ENCODE measurements around the gene POP7. TPM values are rescaled to one million over a fixed set of nuclear protein-coding genes. Genes with fewer than 3 reads are reported as not detected.

The POP7 gene
- total RNA-seq, 1 experiment from 2014 or later = 79.2 TPM

DNA sequence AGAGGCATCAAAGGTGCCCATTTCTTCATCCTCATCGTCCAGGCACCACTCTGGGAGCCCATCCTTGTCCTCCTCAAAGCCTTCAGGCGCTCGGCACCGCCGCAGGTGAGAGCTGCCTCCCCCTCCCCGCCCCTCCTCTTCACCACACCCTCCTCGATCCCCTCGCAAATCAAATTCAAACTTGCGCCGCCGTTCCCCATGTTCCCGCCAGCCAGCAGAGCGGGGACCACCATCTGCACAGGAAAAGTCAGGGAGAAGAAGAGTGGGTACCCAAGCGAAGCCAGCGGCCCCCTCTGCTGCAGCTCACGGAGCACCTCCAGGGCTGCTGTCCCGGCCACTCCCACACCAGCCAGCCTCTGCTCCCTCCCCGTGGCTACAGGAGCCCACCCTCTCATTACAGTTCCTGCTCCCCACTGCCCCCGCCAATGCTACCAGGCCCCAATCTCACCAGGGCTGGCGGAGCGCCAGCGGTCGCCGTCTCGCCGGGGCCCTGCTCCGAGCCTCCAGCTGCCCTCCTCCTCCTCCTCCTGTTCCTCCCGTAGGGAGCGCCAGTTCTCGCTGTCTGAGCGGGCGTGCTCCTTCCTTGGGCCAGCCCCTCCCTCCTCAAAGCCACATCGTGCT, 19.6 kb upstream of the POP7 start:
- H3K36me3 Mint-ChIP-seq = peaks cover 27% of the 10 kb centered on the region
- no peak overlapping the region; the same call in 1 of the 2 replicates for H3K27ac Mint-ChIP-seq
- DNase-seq (ENCODE audit: low spot score) (no peak), ATAC-seq (no peak)
- CTCF ChIA-PET = interaction anchor here (0.7 to 1.5 kb wide), 3 partner anchors 52 to 60 kb away, joined by 3 to 4 read pairs (median 3); no protein-coding TSS in a partner anchor
- TF ChIP-seq, protein P1, sequence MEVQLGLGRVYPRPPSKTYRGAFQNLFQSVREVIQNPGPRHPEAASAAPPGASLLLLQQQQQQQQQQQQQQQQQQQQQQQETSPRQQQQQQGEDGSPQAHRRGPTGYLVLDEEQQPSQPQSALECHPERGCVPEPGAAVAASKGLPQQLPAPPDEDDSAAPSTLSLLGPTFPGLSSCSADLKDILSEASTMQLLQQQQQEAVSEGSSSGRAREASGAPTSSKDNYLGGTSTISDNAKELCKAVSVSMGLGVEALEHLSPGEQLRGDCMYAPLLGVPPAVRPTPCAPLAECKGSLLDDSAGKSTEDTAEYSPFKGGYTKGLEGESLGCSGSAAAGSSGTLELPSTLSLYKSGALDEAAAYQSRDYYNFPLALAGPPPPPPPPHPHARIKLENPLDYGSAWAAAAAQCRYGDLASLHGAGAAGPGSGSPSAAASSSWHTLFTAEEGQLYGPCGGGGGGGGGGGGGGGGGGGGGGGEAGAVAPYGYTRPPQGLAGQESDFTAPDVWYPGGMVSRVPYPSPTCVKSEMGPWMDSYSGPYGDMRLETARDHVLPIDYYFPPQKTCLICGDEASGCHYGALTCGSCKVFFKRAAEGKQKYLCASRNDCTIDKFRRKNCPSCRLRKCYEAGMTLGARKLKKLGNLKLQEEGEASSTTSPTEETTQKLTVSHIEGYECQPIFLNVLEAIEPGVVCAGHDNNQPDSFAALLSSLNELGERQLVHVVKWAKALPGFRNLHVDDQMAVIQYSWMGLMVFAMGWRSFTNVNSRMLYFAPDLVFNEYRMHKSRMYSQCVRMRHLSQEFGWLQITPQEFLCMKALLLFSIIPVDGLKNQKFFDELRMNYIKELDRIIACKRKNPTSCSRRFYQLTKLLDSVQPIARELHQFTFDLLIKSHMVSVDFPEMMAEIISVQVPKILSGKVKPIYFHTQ (CRISPR knock-in tag; IDR thresholded peaks at IDR 0.05) = no peak
- TF ChIP-seq HMGA2 (CRISPR knock-in tag; IDR thresholded peaks at IDR 0.05) (no peak), ZNF263 (CRISPR knock-in tag; IDR thresholded peaks at IDR 0.05; ENCODE audit: low read depth) (no peak), KAT7 (CRISPR knock-in tag; IDR thresholded peaks at IDR 0.05; ENCODE audit: borderline replicate concordance) (no peak), ELF4 (CRISPR knock-in tag; IDR thresholded peaks at IDR 0.05; ENCODE audit: low read depth) (no peak), MXD4 (CRISPR knock-in tag; IDR thresholded peaks at IDR 0.05; ENCODE audit: borderline replicate concordance) (no peak), NR2C2 (CRISPR knock-in tag; IDR thresholded peaks at IDR 0.05) (no peak), ZBTB21 (CRISPR knock-in tag; IDR thresholded peaks at IDR 0.05; ENCODE audit: borderline replicate concordance) (no peak), NFYB (CRISPR knock-in tag; conservative IDR thresholded peaks at IDR 0.05; ENCODE audit: low read depth) (no peak)
- TF ChIP-seq, protein P2, sequence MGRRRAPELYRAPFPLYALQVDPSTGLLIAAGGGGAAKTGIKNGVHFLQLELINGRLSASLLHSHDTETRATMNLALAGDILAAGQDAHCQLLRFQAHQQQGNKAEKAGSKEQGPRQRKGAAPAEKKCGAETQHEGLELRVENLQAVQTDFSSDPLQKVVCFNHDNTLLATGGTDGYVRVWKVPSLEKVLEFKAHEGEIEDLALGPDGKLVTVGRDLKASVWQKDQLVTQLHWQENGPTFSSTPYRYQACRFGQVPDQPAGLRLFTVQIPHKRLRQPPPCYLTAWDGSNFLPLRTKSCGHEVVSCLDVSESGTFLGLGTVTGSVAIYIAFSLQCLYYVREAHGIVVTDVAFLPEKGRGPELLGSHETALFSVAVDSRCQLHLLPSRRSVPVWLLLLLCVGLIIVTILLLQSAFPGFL (CRISPR knock-in tag; IDR thresholded peaks at IDR 0.05; ENCODE audit: borderline replicate concordance) = no peak
- TF ChIP-seq, protein P3, sequence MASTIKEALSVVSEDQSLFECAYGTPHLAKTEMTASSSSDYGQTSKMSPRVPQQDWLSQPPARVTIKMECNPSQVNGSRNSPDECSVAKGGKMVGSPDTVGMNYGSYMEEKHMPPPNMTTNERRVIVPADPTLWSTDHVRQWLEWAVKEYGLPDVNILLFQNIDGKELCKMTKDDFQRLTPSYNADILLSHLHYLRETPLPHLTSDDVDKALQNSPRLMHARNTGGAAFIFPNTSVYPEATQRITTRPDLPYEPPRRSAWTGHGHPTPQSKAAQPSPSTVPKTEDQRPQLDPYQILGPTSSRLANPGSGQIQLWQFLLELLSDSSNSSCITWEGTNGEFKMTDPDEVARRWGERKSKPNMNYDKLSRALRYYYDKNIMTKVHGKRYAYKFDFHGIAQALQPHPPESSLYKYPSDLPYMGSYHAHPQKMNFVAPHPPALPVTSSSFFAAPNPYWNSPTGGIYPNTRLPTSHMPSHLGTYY (CRISPR knock-in tag; IDR thresholded peaks at IDR 0.05) = no peak
- TF ChIP-seq, protein P4, sequence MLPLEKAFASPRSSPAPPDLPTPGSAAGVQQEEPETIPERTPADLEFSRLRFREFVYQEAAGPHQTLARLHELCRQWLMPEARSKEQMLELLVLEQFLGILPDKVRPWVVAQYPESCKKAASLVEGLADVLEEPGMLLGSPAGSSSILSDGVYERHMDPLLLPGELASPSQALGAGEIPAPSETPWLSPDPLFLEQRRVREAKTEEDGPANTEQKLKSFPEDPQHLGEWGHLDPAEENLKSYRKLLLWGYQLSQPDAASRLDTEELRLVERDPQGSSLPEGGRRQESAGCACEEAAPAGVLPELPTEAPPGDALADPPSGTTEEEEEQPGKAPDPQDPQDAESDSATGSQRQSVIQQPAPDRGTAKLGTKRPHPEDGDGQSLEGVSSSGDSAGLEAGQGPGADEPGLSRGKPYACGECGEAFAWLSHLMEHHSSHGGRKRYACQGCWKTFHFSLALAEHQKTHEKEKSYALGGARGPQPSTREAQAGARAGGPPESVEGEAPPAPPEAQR (CRISPR knock-in tag; IDR thresholded peaks at IDR 0.05) = no peak
- TF ChIP-seq, protein P5, sequence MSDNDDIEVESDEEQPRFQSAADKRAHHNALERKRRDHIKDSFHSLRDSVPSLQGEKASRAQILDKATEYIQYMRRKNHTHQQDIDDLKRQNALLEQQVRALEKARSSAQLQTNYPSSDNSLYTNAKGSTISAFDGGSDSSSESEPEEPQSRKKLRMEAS (CRISPR knock-in tag; IDR thresholded peaks at IDR 0.05) = no peak
- TF ChIP-seq, protein P6, sequence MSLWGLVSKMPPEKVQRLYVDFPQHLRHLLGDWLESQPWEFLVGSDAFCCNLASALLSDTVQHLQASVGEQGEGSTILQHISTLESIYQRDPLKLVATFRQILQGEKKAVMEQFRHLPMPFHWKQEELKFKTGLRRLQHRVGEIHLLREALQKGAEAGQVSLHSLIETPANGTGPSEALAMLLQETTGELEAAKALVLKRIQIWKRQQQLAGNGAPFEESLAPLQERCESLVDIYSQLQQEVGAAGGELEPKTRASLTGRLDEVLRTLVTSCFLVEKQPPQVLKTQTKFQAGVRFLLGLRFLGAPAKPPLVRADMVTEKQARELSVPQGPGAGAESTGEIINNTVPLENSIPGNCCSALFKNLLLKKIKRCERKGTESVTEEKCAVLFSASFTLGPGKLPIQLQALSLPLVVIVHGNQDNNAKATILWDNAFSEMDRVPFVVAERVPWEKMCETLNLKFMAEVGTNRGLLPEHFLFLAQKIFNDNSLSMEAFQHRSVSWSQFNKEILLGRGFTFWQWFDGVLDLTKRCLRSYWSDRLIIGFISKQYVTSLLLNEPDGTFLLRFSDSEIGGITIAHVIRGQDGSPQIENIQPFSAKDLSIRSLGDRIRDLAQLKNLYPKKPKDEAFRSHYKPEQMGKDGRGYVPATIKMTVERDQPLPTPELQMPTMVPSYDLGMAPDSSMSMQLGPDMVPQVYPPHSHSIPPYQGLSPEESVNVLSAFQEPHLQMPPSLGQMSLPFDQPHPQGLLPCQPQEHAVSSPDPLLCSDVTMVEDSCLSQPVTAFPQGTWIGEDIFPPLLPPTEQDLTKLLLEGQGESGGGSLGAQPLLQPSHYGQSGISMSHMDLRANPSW (CRISPR knock-in tag; conservative IDR thresholded peaks at IDR 0.05; ENCODE audit: low read depth) = no peak
- POLR2A ChIA-PET = no interaction called here
- no peaks in the 10 kb centered on the region for H3K9me3 Mint-ChIP-seq
- no peaks in the 10 kb centered on the region for H3K27me3 Mint-ChIP-seq (ENCODE audit: low read depth)
- H3K4me1 Mint-ChIP-seq = peaks cover 11% of the 10 kb centered on the region; the same call in 1 of the 2 replicates
- no peak overlapping the region for H3K4me3 Mint-ChIP-seq

DNA sequence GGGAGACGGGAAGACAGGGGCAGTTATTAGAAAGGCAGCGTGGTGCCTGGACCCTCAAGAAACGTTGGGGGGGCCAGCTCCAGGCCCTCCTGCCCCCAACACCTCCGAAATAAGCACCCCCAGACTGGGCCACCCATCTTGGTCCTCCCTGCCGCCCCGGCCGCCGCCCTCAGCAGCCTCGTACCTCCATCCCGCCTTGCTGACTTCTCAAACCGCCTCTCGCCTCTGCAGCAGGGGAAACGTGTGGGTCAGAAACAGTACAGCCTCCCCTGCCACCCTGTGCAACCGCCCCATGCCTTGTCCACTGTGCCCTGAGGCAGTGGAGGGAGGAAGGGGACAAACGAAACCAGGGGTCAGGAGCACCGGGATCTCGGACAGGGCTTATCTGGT, 19.1 kb upstream of the POP7 start:
- Mint-ChIP-seq H3K9me3 (no peaks in the 10 kb centered on the region), H3K27me3 (ENCODE audit: low read depth) (no peaks in the 10 kb centered on the region), H3K36me3 (peaks cover 27% of the 10 kb centered on the region), H3K27ac (no peak overlapping the region; the same call in none of the 2 replicates), H3K4me3 (no peak overlapping the region), H3K4me1 (peaks cover 15% of the 10 kb centered on the region)
- TF ChIP-seq, protein P6 (CRISPR knock-in tag; conservative IDR thresholded peaks at IDR 0.05; ENCODE audit: low read depth) = no peak
- TF ChIP-seq NFYB (CRISPR knock-in tag; conservative IDR thresholded peaks at IDR 0.05; ENCODE audit: low read depth) = no peak
- TF ChIP-seq, protein P7, sequence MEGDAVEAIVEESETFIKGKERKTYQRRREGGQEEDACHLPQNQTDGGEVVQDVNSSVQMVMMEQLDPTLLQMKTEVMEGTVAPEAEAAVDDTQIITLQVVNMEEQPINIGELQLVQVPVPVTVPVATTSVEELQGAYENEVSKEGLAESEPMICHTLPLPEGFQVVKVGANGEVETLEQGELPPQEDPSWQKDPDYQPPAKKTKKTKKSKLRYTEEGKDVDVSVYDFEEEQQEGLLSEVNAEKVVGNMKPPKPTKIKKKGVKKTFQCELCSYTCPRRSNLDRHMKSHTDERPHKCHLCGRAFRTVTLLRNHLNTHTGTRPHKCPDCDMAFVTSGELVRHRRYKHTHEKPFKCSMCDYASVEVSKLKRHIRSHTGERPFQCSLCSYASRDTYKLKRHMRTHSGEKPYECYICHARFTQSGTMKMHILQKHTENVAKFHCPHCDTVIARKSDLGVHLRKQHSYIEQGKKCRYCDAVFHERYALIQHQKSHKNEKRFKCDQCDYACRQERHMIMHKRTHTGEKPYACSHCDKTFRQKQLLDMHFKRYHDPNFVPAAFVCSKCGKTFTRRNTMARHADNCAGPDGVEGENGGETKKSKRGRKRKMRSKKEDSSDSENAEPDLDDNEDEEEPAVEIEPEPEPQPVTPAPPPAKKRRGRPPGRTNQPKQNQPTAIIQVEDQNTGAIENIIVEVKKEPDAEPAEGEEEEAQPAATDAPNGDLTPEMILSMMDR (IDR thresholded peaks at IDR 0.05) = no peak
- TF ChIP-seq KAT7 (CRISPR knock-in tag; IDR thresholded peaks at IDR 0.05; ENCODE audit: borderline replicate concordance) = no peak
- no peak for TF ChIP-seq TEAD4 (CRISPR knock-in tag; IDR thresholded peaks at IDR 0.05)
- no peak for TF ChIP-seq HMGA2 (CRISPR knock-in tag; IDR thresholded peaks at IDR 0.05)
- TF ChIP-seq RELA (CRISPR knock-in tag; IDR thresholded peaks at IDR 0.05; ENCODE audit: borderline replicate concordance) = no peak
- ChIA-PET CTCF (interaction anchor here (1.5 kb wide), 1 partner anchor 53 kb away, joined by 3 read pairs; no protein-coding TSS in a partner anchor), POLR2A (no interaction called here)
- no peak for ATAC-seq
- DNase-seq (ENCODE audit: low spot score) = no peak

All from WTC11 (cell line).